Common myeloid progenitor, CD34-positive (primary cell): Measurements from ENCODE around the gene PTHLH.

Source experiments
- CTCF ChIA-PET: fragments of 350-600 bp; sonication (Branson Sonifier 250); formaldehyde crosslinking; loops from one replicate; lab custom pipeline; 2021; ENCODE audit warnings: antibody characterized with exemption; lab: Charles Lee
- POLR2A ChIA-PET: fragments of 350-600 bp; sonication (Branson Sonifier 250); formaldehyde crosslinking; loops from one replicate; lab custom pipeline; 2021; ENCODE audit warnings: antibody characterized with exemption; lab: Charles Lee
- DNase-seq, 3 donors: peaks; one replicate each; pipeline versions ENCODE4 v3.0.0 to v3.0.0-alpha.2; 2013
- H3K27ac ChIP-seq, 2 experiments: 1 replicate in 1 of 2; 2 replicates in 1 of 2; pipeline ENCODE4 v1.7.0; 2013; ENCODE audit warnings: inconsistent platforms in 2 of 2, low read length in 2 of 2, mild to moderate bottlenecking in 2 of 2, low read depth in 1 of 2, moderate library complexity in 1 of 2; ENCODE audit not compliant: severe bottlenecking in 2 of 2, insufficient read depth in 1 of 2, poor library complexity in 1 of 2
- H3K27me3 ChIP-seq, 5 experiments: replicated peaks in 2 of 5; 1 replicate in 3 of 5; 2 replicates in 2 of 5; pipeline versions ENCODE4 v1.6.1 to v1.7.0; 2013; ENCODE audit warnings: low read length in 4 of 5, mild to moderate bottlenecking in 2 of 5, moderate library complexity in 2 of 5, inconsistent platforms in 1 of 5; ENCODE audit not compliant: insufficient read depth in 5 of 5, control insufficient read depth in 4 of 5
- H3K36me3 ChIP-seq, 4 experiments: 1 replicate in 2 of 4; 2 replicates in 2 of 4; pipeline versions ENCODE4 v1.6.1 to v1.7.0; 2013; ENCODE audit warnings: low read length in 3 of 4, control low read depth in 1 of 4, mild to moderate bottlenecking in 1 of 4; ENCODE audit not compliant: control insufficient read depth in 4 of 4, insufficient read depth in 4 of 4
- H3K4me1 ChIP-seq, 4 experiments: 1 replicate in 3 of 4; 2 replicates in 1 of 4; pipeline versions ENCODE4 v1.6.1 to v1.7.1; 2013; ENCODE audit warnings: low read length in 3 of 4, mild to moderate bottlenecking in 3 of 4, control low read depth in 1 of 4, inconsistent platforms in 1 of 4, moderate library complexity in 1 of 4; ENCODE audit not compliant: control insufficient read depth in 4 of 4, insufficient read depth in 4 of 4; ENCODE audit errors: control extremely low read depth in 1 of 4
- H3K4me3 ChIP-seq, 7 experiments: 1 replicate in 4 of 7; 2 replicates in 3 of 7; pipeline versions ENCODE4 v1.5.1 to v1.7.0; 2013; ENCODE audit warnings: mild to moderate bottlenecking in 7 of 7, low read length in 6 of 7, moderate library complexity in 6 of 7, inconsistent platforms in 2 of 7, low read depth in 2 of 7, control low read depth in 1 of 7; ENCODE audit not compliant: insufficient read depth in 4 of 7, control insufficient read depth in 1 of 7; ENCODE audit errors: extremely low read depth in 1 of 7
- H3K9me3 ChIP-seq, 5 experiments: 1 replicate in 4 of 5; 2 replicates in 1 of 5; pipeline versions ENCODE4 v1.6.1 to v1.7.1; 2013; ENCODE audit warnings: low read length in 4 of 5, mild to moderate bottlenecking in 2 of 5, inconsistent platforms in 1 of 5, low read depth in 1 of 5, moderate library complexity in 1 of 5; ENCODE audit not compliant: control insufficient read depth in 4 of 5, insufficient read depth in 2 of 5; ENCODE audit errors: control extremely low read depth in 1 of 5
- WGBS: methylation state at CpG from one replicate; pipeline ENCODE4 v1.1.5; 2013; ENCODE audit not compliant: insufficient coverage; 5-methylcytosine and 5-hydroxymethylcytosine counted together

The PTHLH gene

DNA sequence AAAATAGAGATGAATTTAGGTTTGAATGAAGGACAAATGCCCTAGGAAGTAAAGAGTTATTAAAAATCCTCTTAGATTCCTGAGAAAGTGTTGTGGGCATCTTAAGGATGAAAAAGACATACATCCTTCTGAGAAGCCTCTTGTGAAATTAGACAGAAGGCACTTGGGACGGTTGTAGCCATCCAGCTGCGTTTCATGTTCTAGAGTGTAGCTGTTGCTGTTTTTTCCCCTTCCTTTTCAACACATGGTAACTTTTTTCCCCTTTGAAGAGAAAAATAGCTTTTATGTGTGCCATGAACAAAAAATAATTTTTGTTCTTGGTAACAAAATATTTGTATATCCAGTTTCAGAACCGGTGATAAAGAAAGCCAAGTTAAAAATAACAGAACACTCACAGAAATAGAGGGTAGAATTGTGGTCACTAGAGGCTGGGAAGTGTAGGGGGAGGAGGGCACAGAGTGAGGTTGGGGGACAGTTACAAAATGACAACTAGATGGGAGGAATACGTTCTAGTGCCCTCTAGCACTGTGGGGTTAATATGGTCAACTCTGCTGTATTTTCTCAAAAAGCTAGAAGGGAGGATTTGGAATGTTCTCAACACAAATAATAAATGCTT lies 58.4 kb downstream of the PTHLH start:
- H3K27me3 ChIP-seq, result no peaks in the 10 kb centered on the region
- H3K4me1 ChIP-seq, result no peaks in the 10 kb centered on the region
- ChIA-PET CTCF (no interaction called here), POLR2A (no interaction called here)
- no peaks in the 10 kb centered on the region for H3K36me3 ChIP-seq
- H3K27ac ChIP-seq, result no peak overlapping the region
- whole genome bisulfite sequencing, result 100% methylated on average over 2 of the region's 4 CpGs
- DNase-seq, result no peak
- no peak overlapping the region for H3K4me3 ChIP-seq
- H3K9me3 ChIP-seq, result no peaks in the 10 kb centered on the region

DNA sequence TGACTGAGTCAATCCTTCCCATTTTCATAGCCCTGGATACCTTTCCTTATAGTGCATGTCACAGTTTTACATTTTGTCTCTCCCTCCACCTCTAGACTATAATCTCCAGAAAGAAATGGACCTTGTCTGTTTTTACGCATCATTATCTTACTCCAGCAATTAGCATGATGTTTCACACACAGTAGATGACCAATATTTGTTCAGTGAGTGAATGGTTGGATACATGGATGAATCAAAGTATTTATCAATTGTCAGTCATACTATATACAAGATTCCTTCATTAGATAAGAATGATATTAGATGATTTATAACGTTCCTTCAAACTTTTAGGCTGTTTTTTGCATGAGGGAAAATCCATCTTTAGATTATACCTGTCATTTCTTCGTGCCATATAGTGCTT lies 61.1 kb downstream of the PTHLH start:
- CTCF ChIA-PET, result no interaction called here
- Histone ChIP-seq H3K36me3 (no peaks in the 10 kb centered on the region), H3K27ac (no peak overlapping the region), H3K4me1 (no peaks in the 10 kb centered on the region), H3K27me3 (no peaks in the 10 kb centered on the region), H3K9me3 (no peaks in the 10 kb centered on the region), H3K4me3 (no peak overlapping the region)
- POLR2A ChIA-PET, result no interaction called here
- WGBS, result no CpG with 5 or more reads among the region's 3 CpGs
- no peak for DNase-seq
